Sigmoid colon (tissue), 4 donors: ENCODE measurements around the gene PPP4R2.

Experiments
- CTCF ChIP-seq, 4 experiments: fragments of 450-650 bp in 3 of 4; fragments of 200-600 bp in 1 of 4; IDR thresholded peaks; one replicate each; pipeline ENCODE4 v1.5.1; 2016 to 2019; ENCODE audit warnings: antibody characterized with exemption in 4 of 4, mild to moderate bottlenecking in 3 of 4, moderate library complexity in 2 of 4
- EP300 ChIP-seq, 4 donors: sonication (generic); formaldehyde crosslinking; IDR thresholded peaks; one replicate each; pipeline ENCODE4 v1.6.1; 2017; ENCODE audit warnings: antibody characterized with exemption in 4 of 4
- POLR2AphosphoS5 ChIP-seq, 4 donors: sonication (generic); formaldehyde crosslinking; IDR thresholded peaks; one replicate each; pipeline ENCODE4 v1.6.1; 2017; ENCODE audit warnings: antibody characterized with exemption in 4 of 4

- TF ChIP-seq CTCF (IDR thresholded peaks at IDR 0.05) (no peak), EP300 (IDR thresholded peaks at IDR 0.05) (no peak), POLR2AphosphoS5 (IDR thresholded peaks at IDR 0.05) (no peak)
These were observed 76.0 kb downstream of the PPP4R2 start for GRCh38 chr3:73072634-73073033.
